IPS DF 4.7 (cell line): ENCODE measurements around the gene KCNH3.

Experiments
- DNase-seq: peaks from one replicate; pipeline ENCODE4 v3.0.0-alpha.2; 2013; ENCODE audit warnings: low spot score; ENCODE audit errors: extremely low read depth

KCNH3 gene

DNA sequence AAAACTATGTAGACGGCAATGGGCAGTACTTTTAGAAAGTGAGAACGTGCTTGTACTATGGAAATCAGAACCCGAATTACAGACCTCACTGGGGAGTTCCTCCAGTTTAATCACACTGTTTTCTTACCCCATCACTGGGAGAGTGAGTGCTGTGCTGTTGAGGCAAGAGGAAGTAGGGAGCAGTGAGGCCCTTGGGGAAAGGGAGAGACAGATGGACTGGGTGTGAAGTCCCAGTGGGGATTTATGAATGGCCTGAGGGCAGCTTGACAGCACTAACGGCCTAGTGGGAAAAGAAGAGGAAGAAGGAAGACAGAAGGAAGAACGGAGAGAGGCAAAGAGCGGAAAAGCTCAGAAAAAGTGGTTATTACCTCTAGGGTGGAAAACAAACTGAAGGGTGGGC is 23.4 kb downstream of the KCNH3 start:
- no peak for DNase-seq

DNA sequence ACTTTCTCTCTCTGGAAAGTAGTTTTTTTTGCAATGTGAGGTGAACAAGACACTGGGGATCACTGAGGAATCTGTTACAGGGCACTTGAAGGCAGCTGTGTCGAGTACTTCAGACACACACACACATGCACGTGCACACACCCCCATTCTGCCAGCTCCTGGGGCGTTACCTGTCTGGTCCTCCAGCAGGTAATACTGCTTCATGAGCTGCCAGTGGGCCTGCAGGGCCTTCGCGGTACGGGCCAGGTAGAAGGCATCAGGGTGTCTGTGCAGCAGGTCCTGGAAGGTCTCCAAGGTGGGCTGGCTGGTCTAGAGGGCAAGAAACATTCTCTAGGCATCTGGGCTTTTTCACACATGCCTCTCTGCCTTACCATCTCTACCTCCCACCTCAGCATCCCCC is 24.0 kb downstream of the KCNH3 start:
- DNase-seq: no peak

DNA sequence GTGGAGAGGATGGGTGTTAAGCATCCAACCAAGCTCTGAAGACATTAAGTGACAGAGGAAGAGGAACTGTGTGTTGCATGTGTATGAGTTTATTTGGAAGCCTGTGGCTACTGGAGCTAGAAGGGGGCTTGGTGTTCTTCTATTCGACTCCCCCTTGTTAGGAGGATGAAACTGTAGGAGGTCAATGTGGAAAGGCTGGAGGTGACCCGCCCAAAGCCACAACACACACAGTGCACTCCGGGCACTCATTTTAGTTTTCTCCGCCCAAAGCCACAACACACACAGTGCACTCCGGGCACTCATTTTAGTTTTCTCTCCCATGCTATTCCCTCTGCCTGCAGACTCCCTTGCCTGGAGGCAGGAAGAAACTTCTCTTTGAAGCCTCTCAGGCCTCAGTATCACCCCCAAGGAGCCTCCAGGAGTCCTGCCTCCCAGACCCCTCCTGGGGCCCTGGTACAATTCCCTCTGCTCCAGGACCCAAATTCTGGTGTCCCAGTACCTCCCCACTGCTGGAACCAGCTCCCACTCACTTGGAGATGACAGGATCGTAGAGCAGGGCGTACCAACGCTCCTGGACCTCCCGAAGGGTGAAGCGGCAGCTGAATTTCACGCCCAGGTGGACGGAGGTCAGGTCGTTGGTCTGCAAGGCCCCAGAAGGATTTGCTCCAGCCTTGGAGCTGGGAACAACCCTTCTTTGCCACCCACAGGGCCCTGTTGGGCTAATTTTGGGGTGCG is 25.3 kb downstream of the KCNH3 start:
- no peak for DNase-seq

GRCh38 chr12:49564686-49565405 is 26.0 kb downstream of the KCNH3 start:
- DNase-seq: no peak

- no peak for DNase-seq
Observed at GRCh38 chr12:49565406-49566265, 26.8 kb downstream of the KCNH3 start.

DNA sequence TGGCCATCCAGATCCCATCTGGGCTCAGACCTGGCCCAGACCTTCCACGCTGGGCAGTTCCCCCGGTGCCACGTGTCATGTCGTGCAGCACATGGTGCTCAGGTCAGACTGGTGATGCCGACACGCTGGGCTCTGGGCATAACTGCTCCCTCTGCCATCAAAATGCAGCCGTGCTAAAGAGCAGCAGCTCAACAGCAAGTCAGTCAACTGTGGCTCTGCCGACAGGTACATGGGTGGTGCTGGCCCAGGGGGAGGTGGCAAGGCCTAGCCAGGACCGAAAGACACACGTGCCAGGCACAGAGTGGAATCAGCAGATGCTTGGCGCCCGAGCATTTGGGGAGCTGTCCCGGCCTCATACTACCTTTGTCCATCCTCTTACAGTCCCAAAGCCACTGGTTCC is 27.5 kb downstream of the KCNH3 start:
- DNase-seq: no peak

GRCh38 chr12:49567302-49567610 is 28.4 kb downstream of the KCNH3 start:
- DNase-seq: no peak

DNA sequence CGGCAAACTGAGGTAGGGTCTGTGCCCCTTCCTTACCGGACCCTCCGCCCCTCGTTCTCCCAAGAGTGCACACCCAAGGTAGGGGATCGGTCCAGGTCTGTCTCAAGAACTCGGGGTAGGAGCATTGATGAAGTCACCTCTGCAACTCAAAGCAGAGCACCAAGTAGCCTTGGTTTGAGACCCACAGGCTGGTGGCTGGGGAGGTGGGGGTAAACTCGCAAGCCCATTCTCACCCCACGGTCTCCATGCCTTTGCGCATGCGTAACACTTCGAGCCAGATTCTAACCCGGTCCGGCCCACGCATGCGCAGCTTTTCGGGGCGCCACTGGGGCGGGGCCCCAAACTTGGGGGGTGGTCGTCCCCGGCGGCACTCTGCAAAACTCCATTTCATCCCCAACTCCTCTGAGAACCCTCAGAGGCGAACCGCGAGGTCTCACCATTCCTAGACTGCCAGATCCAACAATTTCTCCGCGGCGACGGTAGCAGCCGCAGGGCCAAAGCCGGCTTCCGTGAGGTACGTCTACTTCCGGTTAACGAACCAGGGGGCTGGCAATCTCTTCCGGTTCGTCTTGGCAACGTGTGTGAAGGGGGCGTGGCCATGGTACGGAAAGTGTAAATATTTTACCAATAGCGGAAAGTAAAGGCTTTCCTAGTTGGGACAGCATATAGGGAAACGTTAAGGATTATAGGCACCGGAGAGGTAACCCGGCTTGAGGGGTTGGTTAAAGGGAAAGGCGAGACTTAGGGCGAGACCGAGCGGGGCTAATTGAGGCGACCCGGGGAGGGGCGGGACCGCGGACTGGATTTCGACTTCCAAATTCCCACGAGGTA is 29.0 kb downstream of the KCNH3 start, which contains the start of gene MCRS1:
TSS of gene MCRS1 (minus strand) at position 532 of the 831 bp plus-strand sequence. CDS start 1,411 bp downstream, outside the sequence.
- DNase-seq: no peak

DNA sequence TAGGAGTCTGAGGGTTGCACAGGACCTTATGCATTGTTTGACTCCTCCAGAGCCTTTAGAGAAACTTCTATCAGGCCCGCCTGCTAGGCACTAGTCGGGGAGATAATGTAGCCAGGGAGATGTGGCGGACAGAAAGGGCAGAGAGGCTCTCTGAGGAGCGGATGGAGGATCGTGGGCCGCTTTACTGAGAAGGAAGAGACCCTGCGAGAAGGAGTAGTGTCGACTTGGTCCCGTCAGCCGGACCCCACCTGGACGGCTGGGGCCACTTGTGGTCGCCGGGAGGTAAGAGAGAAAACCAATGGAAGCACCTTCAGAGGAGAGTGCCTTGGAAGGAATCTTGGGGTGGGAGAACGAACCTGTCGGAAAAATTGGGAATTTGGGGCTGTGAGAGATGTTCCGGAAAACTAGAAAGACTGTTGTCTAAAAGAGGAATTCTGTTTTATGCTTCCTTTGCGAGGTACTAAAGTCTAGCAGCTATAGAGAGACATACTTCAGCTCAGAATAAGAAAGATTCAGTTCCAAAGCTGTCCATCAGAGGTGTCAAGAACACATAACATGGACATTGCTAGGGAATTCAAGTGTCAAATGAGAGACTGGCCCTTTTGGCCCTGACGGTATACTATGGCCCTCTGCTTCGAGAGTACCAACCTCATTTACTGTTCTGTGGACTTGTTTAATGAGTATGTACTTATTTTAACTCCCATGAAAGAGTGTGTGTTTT is 29.8 kb downstream of the KCNH3 start:
- no peak for DNase-seq

GRCh38 chr12:49577589-49578315 is 38.9 kb downstream of the KCNH3 start:
- DNase-seq: no peak

DNA sequence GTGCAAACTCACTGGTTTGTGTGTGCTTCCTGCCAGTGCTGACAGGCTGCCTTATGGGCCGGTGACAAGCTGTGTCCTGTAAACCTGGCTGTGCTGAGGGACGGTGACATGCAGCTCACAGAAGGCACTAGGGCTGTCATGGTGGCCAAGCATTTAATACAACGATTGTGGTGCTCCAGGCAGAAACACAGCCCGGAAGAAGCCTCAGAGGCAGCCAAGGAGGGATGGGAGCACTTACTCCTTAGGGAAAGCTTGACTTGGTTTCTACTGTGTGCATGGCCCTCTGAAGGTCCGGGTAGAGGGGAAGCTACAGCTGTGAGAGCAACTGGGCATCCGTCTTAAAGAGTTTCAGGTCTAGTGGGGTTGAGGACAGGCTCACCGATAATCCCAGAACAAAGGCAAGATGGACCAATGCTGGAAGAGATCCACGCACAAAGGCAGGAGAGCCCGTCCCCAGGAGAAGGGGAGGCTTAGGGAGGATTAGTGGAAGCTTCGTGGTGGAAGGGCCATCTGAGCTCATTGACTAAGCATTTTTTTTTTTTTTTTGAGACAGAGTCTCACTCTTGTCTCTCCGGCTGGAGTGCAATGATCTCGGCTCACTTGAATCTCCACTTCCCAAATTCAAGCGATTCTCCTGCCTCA is 39.8 kb downstream of the KCNH3 start:
- DNase-seq: no peak

DNA sequence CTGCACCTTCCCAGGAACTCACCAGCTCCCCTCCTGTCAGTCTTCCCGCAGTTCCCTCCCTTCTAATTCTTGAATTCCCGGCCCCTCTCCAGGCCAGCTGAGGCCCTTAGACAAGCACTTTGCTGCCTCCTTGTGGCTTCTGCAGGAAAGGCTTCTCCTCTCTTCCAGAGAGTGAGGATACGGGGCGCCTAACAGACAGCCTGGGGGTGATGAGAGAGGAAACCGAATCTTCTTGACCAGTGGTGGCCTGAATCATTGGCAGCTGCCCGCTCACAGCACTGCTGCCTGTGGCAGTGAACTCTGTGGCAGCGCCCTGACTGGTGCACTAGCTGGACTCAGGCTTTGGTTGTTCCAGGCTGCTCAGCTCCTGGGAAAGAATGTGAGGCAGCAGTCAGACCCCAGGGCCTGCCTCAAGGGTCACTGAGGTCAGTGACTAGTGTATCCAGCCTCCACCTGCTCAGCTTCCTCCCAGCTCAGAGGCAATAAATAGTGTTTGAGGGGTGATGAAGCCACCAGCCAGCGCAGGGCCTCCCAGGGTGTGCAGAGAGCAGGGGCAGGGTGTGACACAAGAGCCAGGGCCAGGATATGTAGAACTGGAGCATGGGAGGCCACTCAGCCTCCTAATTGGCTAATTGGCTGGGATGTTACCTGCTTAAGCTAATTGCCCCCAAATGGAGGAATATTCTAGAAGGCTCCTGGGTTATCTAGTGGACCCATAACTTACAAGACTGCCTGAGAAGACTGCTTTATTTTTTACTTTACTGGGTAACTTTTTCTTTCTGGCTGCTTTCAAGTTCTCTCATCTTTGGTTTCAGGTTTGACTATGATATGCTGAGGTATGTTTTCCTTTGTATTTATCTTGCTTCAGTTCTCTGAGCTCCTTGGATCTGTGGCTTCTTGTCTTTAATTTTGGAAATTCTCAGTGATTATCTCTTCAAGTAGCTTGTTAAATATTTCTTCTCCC is 42.0 kb downstream of the KCNH3 start:
- peak; percentile 82 for DNase-seq

- DNase-seq: no peak
Observed at GRCh38 chr12:49582201-49582600, 43.4 kb downstream of the KCNH3 start.

DNA sequence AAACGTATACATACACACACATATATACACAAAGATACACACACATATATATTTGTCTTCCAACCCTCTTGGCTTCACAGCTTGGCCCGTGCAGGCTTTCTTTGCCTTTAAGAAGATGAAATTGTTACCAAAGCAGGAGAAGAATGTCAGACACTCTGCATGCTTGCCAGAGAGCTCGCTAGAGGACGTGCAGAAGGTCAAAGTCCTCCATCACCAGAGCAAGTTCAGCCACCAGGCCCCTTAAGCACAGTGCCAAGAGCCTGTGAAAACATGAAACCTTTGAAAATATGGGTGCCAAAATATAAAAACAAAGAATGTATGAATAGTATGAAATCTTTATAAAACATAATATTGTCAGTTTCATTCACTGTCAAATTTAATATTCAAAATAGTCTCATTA is 44.0 kb downstream of the KCNH3 start:
- DNase-seq: no peak

DNA sequence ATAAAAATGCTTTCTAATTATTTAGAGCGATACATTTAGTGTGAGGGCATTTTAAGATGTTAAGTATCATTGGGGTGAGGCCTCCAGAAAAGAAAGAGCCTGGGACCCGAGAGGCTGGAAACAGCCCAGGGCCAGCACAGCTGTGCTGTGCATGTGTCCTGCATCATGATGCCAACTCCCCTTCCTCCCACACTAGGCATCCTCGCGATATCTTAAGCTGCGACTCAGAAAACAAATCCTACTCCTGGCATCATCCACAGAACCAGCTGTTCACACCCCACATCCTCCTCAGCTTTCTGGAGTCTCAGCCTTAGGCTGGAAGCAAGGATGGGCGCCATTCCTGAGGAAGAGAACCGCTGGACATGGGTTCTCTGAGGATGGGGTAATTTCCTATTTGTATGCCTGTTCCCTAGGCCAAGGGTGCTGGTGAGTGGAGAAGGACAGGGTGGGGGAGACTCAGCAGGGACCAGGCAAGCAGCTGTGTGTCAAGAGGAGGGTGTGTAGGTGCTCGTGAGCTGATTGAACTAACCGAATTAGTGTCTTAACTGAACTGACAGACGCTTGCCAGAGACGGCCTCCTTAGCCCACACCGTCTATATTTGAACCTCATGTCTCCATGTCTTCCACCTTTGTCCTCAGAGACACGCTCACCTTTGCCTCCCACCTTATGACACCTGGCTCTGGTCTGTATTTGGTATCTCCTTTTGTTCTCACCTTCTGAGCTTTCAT is 44.7 kb downstream of the KCNH3 start:
- no peak for DNase-seq

- no peak for DNase-seq
Observed at GRCh38 chr12:49584591-49584990, 45.8 kb downstream of the KCNH3 start.
